ENCODE data around the gene PAXX. TPM values are rescaled to one million over a fixed set of nuclear protein-coding genes. Genes with fewer than 3 reads are reported as not detected.

PAXX gene
- total RNA-seq, 1 donor from 2014 or later: 50.7 TPM

DNA sequence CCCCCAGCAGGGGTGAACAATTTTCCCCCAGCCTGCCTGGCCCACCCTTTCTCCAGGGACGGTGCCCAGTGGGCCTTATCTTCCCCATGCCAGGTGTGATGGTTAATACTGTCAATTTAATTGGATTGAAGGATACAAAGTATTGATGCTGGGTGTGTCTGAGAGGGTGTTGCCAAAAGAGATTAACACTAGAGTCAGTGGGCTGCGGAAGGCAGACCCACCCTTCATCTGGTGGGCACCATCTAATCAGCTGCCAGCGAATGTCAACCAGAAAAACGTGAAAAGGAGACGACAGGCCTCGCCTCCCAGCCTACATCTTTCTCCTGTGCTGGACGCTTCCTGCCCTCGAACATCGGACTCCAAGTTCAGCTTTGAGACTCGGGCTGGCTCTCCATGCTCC is 45.3 kb downstream of the PAXX start:
- no peak for DNase-seq
- Mint-ChIP-seq H3K4me1 (ENCODE audit: low read depth, unreplicated experiment) (no peaks in the 10 kb centered on the region), H3K36me3 (ENCODE audit: unreplicated experiment) (no peaks in the 10 kb centered on the region), H3K27ac (ENCODE audit: unreplicated experiment) (no peak overlapping the region), H3K27me3 (ENCODE audit: unreplicated experiment) (peaks cover 4% of the 10 kb centered on the region), H3K9me3 (ENCODE audit: unreplicated experiment) (peaks cover 4% of the 10 kb centered on the region), H3K4me3 (ENCODE audit: unreplicated experiment) (no peak overlapping the region)
- TF ChIP-seq, protein P1, sequence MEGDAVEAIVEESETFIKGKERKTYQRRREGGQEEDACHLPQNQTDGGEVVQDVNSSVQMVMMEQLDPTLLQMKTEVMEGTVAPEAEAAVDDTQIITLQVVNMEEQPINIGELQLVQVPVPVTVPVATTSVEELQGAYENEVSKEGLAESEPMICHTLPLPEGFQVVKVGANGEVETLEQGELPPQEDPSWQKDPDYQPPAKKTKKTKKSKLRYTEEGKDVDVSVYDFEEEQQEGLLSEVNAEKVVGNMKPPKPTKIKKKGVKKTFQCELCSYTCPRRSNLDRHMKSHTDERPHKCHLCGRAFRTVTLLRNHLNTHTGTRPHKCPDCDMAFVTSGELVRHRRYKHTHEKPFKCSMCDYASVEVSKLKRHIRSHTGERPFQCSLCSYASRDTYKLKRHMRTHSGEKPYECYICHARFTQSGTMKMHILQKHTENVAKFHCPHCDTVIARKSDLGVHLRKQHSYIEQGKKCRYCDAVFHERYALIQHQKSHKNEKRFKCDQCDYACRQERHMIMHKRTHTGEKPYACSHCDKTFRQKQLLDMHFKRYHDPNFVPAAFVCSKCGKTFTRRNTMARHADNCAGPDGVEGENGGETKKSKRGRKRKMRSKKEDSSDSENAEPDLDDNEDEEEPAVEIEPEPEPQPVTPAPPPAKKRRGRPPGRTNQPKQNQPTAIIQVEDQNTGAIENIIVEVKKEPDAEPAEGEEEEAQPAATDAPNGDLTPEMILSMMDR (IDR thresholded peaks at IDR 0.05; ENCODE audit: partially characterized antibody, unreplicated experiment): no peak

DNA sequence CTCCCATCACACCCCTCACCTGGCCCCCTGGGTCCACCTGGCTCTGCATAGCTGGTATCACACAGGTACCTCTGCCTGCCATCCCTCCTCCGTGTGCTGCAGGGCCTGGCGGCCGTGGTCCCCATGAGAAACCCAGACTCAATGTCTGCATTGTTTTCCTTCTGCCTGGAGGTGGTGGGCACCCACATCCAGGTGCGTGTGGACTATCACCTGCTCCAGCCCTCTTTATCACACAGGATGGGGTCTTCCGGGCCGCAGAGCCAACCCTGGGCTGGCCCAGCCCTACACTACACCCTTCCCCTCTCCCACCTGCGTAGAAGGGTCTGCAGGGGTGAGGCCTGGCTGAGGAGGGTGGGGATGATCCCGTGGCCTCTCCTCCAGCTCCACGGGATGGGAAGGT is 46.7 kb downstream of the PAXX start:
- no peak for DNase-seq

DNA sequence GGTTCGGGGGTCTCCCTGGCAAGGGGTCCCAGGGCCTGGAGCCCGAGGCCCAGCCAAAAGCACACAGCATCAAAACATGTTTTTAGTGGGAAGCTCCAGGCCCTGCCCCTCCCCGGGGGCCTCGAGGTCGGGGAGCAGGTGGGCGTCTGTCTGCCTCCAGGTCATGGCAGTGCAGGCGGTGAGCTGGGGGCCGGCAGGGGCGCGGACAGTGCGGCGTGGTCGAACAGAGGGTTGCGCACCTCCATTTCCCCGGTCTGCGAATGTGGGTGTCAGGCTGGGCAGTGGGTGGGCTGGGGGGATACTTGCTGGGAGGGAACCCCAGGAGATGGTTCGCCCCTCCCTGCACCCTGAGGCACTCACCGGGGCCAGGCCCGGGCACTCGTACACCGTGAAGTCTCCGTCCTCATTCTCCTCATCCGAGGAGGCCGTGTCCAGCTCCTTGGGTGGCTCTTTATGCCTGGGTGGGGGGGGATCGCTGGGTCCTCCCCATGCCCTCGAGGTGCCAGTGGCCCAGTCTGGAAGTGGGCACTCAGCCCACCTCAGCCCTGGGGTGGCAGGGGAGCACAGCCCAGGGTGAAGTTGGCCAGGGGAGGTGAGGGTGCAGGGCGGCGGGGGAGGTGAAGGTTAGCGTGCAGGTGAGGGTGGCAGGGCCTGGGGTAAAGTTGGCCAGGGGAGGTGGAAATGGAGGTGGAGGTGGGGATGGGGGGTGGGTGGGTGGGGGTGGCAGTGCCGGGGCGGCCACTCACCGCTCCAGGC is 47.6 kb downstream of the PAXX start:
- no peak for DNase-seq
- H3K4me1 Mint-ChIP-seq (ENCODE audit: low read depth, unreplicated experiment): no peaks in the 10 kb centered on the region
- TF ChIP-seq, protein P1 (IDR thresholded peaks at IDR 0.05; ENCODE audit: partially characterized antibody, unreplicated experiment): no peak
- no peak overlapping the region for H3K4me3 Mint-ChIP-seq (ENCODE audit: unreplicated experiment)
- H3K36me3 Mint-ChIP-seq (ENCODE audit: unreplicated experiment): no peaks in the 10 kb centered on the region
- H3K9me3 Mint-ChIP-seq (ENCODE audit: unreplicated experiment): peaks cover 4% of the 10 kb centered on the region
- H3K27me3 Mint-ChIP-seq (ENCODE audit: unreplicated experiment): no peaks in the 10 kb centered on the region
- no peak overlapping the region for H3K27ac Mint-ChIP-seq (ENCODE audit: unreplicated experiment)

More for the DNA sequence above, 46.7 kb downstream of the PAXX start:
- Mint-ChIP-seq H3K27ac (ENCODE audit: unreplicated experiment) (no peak overlapping the region), H3K4me3 (ENCODE audit: unreplicated experiment) (no peak overlapping the region), H3K36me3 (ENCODE audit: unreplicated experiment) (no peaks in the 10 kb centered on the region), H3K9me3 (ENCODE audit: unreplicated experiment) (peaks cover 4% of the 10 kb centered on the region), H3K27me3 (ENCODE audit: unreplicated experiment) (no peaks in the 10 kb centered on the region), H3K4me1 (ENCODE audit: low read depth, unreplicated experiment) (no peaks in the 10 kb centered on the region)
- TF ChIP-seq, protein P1 (IDR thresholded peaks at IDR 0.05; ENCODE audit: partially characterized antibody, unreplicated experiment): no peak

DNA sequence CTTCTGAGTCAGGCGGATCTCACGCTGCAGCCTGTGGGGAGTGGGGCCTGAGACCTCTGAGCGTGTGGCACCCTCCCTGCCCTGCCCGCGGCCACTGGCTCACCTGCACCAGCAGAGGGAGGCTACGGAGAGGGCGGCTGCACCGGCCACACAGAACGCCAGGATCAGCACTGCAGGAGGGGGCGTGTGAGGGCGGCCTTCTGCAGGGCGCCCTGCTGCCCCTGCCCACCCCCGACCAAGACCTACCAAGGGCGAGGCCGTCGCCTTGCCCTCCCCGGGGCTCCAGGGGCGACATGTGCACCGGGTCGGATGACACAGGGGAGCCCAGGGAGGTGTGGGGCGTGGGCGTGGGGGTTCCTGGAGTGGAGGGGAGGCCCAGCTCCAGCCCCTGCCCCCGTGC is 48.3 kb downstream of the PAXX start:
- no peak for DNase-seq
- Mint-ChIP-seq H3K4me1 (ENCODE audit: low read depth, unreplicated experiment) (no peaks in the 10 kb centered on the region), H3K4me3 (ENCODE audit: unreplicated experiment) (no peak overlapping the region), H3K36me3 (ENCODE audit: unreplicated experiment) (no peaks in the 10 kb centered on the region), H3K27me3 (ENCODE audit: unreplicated experiment) (no peaks in the 10 kb centered on the region), H3K27ac (ENCODE audit: unreplicated experiment) (no peak overlapping the region), H3K9me3 (ENCODE audit: unreplicated experiment) (peaks cover 4% of the 10 kb centered on the region)
- TF ChIP-seq, protein P1 (IDR thresholded peaks at IDR 0.05; ENCODE audit: partially characterized antibody, unreplicated experiment): no peak

DNA sequence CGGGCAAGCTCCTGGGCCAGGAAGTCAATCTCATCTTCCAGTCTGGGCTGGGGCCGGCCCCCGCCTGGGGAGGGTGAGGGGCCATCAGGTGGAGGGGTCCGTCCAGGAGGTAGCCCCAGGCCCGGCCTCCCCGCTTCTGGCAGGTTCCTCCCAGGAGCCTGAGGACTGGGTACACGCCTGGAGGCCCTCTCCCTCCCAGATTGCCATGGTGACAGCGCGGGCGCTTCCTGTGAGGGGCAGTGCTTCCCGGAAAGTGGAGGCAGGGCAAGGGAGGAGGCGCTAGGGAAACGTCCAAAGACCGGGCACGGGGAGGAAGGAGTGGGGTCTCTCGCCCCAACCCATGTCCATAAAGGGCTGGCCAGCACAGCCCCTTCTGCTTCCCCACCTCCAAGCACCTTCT is 48.9 kb downstream of the PAXX start:
- no peak for DNase-seq
- H3K36me3 Mint-ChIP-seq (ENCODE audit: unreplicated experiment): no peaks in the 10 kb centered on the region

More for the DNA sequence above, 48.9 kb downstream of the PAXX start:
- TF ChIP-seq, protein P1 (IDR thresholded peaks at IDR 0.05; ENCODE audit: partially characterized antibody, unreplicated experiment): no peak
- Mint-ChIP-seq H3K27ac (ENCODE audit: unreplicated experiment) (no peak overlapping the region), H3K4me1 (ENCODE audit: low read depth, unreplicated experiment) (no peaks in the 10 kb centered on the region), H3K9me3 (ENCODE audit: unreplicated experiment) (peaks cover 4% of the 10 kb centered on the region), H3K27me3 (ENCODE audit: unreplicated experiment) (no peaks in the 10 kb centered on the region), H3K4me3 (ENCODE audit: unreplicated experiment) (no peak overlapping the region)
